DMS79 treated with DMSO at 0.1 percent for 48 hours (cell line): ENCODE results near the gene UBE2K.
"Not testable (repeated sequence)": the region's sequence is repeated elsewhere in the genome, so short reads cannot be mapped to it uniquely, and the experiment has no call there.

Experiments used
- DNase-seq: peaks from one replicate; lab custom pipeline; 2025; lab: John Stamatoyannopoulos, UW

UBE2K gene

GRCh38 chr4:39802005-39802404, 104.1 kb downstream of the UBE2K start:
- no peak for DNase-seq

- no peak for DNase-seq
Observed at GRCh38 chr4:39808231-39808749, 110.4 kb downstream of the UBE2K start.

- no peak for DNase-seq
Observed at GRCh38 chr4:39812500-39812899, 114.6 kb downstream of the UBE2K start.

GRCh38 chr4:39813033-39813432, 115.1 kb downstream of the UBE2K start:
- DNase-seq, result not testable (repeated sequence)

GRCh38 chr4:39813761-39814160, 115.8 kb downstream of the UBE2K start:
- not testable (repeated sequence) for DNase-seq

GRCh38 chr4:39814403-39815185, 116.7 kb downstream of the UBE2K start:
- DNase-seq, result no peak

GRCh38 chr4:39818646-39819045, 120.7 kb downstream of the UBE2K start:
- DNase-seq, result no peak

- no peak for DNase-seq
Observed at GRCh38 chr4:39820186-39820585, 122.2 kb downstream of the UBE2K start.

GRCh38 chr4:39821951-39822350, 124.0 kb downstream of the UBE2K start:
- no peak for DNase-seq

- no peak for DNase-seq
Observed at GRCh38 chr4:39822662-39823061, 124.7 kb downstream of the UBE2K start.

- DNase-seq, result no peak
Observed at GRCh38 chr4:39823191-39823590, 125.3 kb downstream of the UBE2K start.

GRCh38 chr4:39825090-39825489, 127.2 kb downstream of the UBE2K start:
- no peak for DNase-seq

GRCh38 chr4:39825741-39826231, 127.8 kb downstream of the UBE2K start:
- no peak for DNase-seq
